ENCODE measurements around the gene TBC1D3B.
"Not testable (repeated sequence)": the region's sequence is repeated elsewhere in the genome, so short reads cannot be mapped to it uniquely, and the experiment has no call there.

Gene TBC1D3B

DNA sequence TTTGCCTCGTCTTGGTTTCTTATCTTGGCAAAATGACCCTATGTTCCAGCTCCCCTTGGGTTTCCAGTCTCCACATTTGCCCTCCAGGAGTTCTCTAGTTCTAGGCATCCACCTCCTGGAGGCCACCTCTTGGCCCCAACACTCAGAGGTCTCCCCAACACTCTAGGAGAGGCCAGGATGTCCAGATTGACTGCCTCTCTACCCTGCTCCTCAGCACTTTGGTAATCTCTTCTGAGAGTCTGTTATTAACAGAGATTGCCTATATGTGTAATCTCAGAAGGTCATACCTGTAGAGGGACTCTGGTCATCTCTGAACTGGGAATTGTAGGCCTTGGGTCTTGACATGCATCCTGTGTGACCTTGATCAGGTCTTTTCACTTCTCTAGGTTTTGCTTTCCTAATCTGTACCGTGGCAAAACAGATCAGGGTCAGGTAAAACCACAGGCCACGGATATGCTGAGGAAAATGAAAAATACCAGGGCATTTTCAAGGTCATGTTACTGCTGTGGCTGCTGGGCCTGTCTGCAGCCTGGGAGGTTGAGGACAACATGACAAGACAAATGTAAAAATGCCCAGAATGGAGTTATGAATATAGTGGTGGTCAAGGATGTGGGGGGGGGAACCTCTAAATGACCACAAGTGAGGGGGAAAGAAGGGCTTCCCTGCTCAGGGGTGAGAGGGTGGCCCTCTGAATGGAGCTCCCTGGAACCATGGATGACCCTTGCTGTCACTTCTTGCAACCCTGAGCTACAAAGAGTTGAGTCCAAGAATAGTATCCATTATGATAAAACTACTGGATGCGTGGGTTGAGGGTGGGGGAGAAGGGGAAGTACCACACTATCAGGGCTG lies 29.4 kb upstream of the TBC1D3B start:
- Histone ChIP-seq H3K9me3 (replicated peaks; ENCODE audit: insufficient read depth, low read length) (no peaks in the 10 kb centered on the region), H3K9me2 (replicated peaks; ENCODE audit: insufficient read depth, low read length) (no peaks in the 10 kb centered on the region), H3K4me2 (ENCODE audit: low read depth, low read length) (peak overlapping the region; percentile 11), H3K9ac (ENCODE audit: low read length) (peak overlapping the region; percentile 41), H3K4me3 (ENCODE audit: low read length) (no peak overlapping the region), H3K27ac (ENCODE audit: low read length) (peak overlapping the region; percentile 74), H3K4me1 (ENCODE audit: low read length) (peaks cover 82% of the 10 kb centered on the region), H2AFZ (ENCODE audit: low read length) (peak overlapping the region; percentile 2; the same call in 1 of the 2 replicates), H3F3A (ENCODE audit: insufficient read depth, low read length) (peaks cover 73% of the 10 kb centered on the region), H3K36me3 (replicated peaks; ENCODE audit: insufficient read depth, low read length) (no peaks in the 10 kb centered on the region), H3K27me3 (replicated peaks; ENCODE audit: insufficient read depth, low read length) (no peaks in the 10 kb centered on the region), H4K20me1 (ENCODE audit: insufficient read depth, low read length) (no peaks in the 10 kb centered on the region), H3K79me2 (ENCODE audit: low read length) (no peaks in the 10 kb centered on the region)
- peak; percentile 91 for DNase-seq
- TF ChIP-seq EZH2 (optimal IDR thresholded peaks at IDR 0.05; ENCODE audit: low read depth, low read length), result no peak
- TF ChIP-seq EZH2phosphoT487 (IDR thresholded peaks at IDR 0.05; ENCODE audit: low read length), result no peak
- no peak for TF ChIP-seq CTCF (IDR thresholded peaks at IDR 0.05; ENCODE audit: low read length)

DNA sequence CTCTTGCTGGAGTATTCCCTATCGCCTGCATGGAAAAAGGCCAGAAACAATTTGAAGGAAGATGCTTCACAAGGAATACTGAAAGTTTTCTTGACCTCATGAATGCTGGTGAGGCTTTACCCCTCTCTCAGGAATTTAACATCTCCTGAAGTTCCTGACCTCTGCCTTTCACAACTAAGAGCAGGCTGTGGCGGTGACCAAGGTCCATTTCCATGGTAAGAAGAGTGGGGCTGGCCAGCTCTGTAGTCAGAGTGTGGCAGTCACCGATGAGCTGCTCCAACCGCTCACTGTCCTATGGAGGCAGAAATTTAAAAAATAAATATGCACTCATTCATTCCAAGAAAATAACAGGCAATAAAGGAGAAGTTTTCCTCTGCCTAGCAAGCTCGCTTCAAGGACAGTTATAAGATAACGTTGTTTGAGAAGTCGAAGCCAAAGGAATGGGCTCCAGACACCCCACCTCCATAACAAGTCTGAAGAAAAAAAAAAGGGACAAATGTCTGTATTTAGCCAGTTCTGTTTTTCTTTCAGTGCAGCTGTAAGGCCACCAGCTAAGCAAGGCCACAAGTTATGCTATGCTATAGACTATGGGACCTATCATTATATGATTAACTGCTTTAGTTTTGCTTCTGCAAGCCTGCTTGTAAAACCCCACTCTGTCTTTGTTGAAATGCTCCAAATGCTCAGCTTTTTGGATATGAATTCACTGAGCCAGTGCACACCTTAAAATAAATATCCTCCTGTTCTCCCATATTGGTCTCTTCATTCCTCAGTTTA lies 28.5 kb upstream of the TBC1D3B start:
- no peaks in the 10 kb centered on the region for H3K79me2 ChIP-seq (ENCODE audit: low read length)
- DNase-seq, result peak; percentile 56
- no peaks in the 10 kb centered on the region for H3K9me2 ChIP-seq (replicated peaks; ENCODE audit: insufficient read depth, low read length)
- H2AFZ ChIP-seq (ENCODE audit: low read length), result 0 out of 2 replicates have a peak overlapping the region, but pooled peaks have one; percentile 2
- no peaks in the 10 kb centered on the region for H3K27me3 ChIP-seq (replicated peaks; ENCODE audit: insufficient read depth, low read length)
- peak overlapping the region; percentile 41 for H3K9ac ChIP-seq (ENCODE audit: low read length)
- peak overlapping the region; percentile 11 for H3K4me2 ChIP-seq (ENCODE audit: low read depth, low read length)
- no peak for TF ChIP-seq EZH2 (optimal IDR thresholded peaks at IDR 0.05; ENCODE audit: low read depth, low read length)
- no peak for TF ChIP-seq CTCF (IDR thresholded peaks at IDR 0.05; ENCODE audit: low read length)
- TF ChIP-seq EZH2phosphoT487 (IDR thresholded peaks at IDR 0.05; ENCODE audit: low read length), result no peak
- H3K4me1 ChIP-seq (ENCODE audit: low read length), result peaks cover 80% of the 10 kb centered on the region
- H3K36me3 ChIP-seq (replicated peaks; ENCODE audit: insufficient read depth, low read length), result no peaks in the 10 kb centered on the region
- peaks cover 71% of the 10 kb centered on the region for H3F3A ChIP-seq (ENCODE audit: insufficient read depth, low read length)
- H3K27ac ChIP-seq (ENCODE audit: low read length), result peak overlapping the region; percentile 74
- H3K4me3 ChIP-seq (ENCODE audit: low read length), result no peak overlapping the region
- no peaks in the 10 kb centered on the region for H3K9me3 ChIP-seq (replicated peaks; ENCODE audit: insufficient read depth, low read length)
- no peaks in the 10 kb centered on the region for H4K20me1 ChIP-seq (ENCODE audit: insufficient read depth, low read length)

DNA sequence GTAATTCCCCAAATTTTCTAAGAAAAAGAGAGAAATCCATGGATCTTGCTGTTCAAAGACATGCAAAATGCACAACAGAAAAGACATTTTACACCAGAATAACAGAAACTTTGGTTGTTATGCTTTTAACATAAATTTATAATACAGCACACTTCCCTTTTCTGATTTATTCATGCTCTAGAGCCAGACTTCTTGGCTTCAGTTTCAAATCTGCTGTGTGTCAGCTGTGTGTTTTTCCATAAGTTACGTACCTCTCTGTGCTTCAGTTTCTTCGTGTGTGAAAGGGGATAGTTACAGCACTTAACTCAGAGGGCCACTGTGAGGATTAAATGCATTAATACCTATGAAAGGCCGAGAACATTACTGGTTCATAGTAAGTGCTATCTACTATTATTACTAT lies 26.9 kb upstream of the TBC1D3B start:
- H3K27ac ChIP-seq (ENCODE audit: low read length), result peak overlapping the region; percentile 84
- no peaks in the 10 kb centered on the region for H3K27me3 ChIP-seq (replicated peaks; ENCODE audit: insufficient read depth, low read length)
- no peak for TF ChIP-seq CTCF (IDR thresholded peaks at IDR 0.05; ENCODE audit: low read length)
- TF ChIP-seq EZH2phosphoT487 (IDR thresholded peaks at IDR 0.05; ENCODE audit: low read length), result no peak
- TF ChIP-seq EZH2 (optimal IDR thresholded peaks at IDR 0.05; ENCODE audit: low read depth, low read length), result no peak
- H3F3A ChIP-seq (ENCODE audit: insufficient read depth, low read length), result peaks cover 79% of the 10 kb centered on the region
- H3K9me3 ChIP-seq (replicated peaks; ENCODE audit: insufficient read depth, low read length), result no peaks in the 10 kb centered on the region
- no peaks in the 10 kb centered on the region for H3K36me3 ChIP-seq (replicated peaks; ENCODE audit: insufficient read depth, low read length)
- peak overlapping the region; percentile 48 for H3K9ac ChIP-seq (ENCODE audit: low read length)
- 0 out of 2 replicates have a peak overlapping the region, but pooled peaks have one; percentile 4 for H3K4me3 ChIP-seq (ENCODE audit: low read length)
- no peaks in the 10 kb centered on the region for H4K20me1 ChIP-seq (ENCODE audit: insufficient read depth, low read length)
- no peaks in the 10 kb centered on the region for H3K9me2 ChIP-seq (replicated peaks; ENCODE audit: insufficient read depth, low read length)
- no peaks in the 10 kb centered on the region for H3K79me2 ChIP-seq (ENCODE audit: low read length)
- DNase-seq, result peak; percentile 55
- no peak overlapping the region for H2AFZ ChIP-seq (ENCODE audit: low read length)
- H3K4me1 ChIP-seq (ENCODE audit: low read length), result peaks cover 86% of the 10 kb centered on the region
- H3K4me2 ChIP-seq (ENCODE audit: low read depth, low read length), result peak overlapping the region; percentile 36

DNA sequence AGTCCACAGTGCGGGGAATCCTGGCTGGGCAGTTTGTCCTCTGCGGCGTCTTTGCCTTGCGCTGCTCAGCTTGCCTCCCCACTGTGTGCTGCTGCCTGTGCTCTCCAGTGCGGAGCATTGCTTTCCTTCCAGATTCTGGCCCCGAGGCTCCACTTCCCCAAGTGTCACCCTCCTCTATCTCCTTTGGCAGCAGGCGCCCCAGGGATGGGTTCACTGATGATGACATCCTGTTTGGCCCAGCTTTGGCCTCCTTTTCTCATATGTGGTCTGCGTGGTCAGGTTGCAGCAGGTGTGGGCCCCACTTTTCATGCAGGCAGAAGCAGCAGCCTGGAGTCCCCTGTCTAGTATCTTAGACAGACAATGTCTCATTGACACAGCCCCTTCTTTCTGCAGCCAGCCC lies 25.1 kb upstream of the TBC1D3B start:
- DNase-seq, result peak; percentile 93
- peak overlapping the region; percentile 48; the same call in 1 of the 2 replicates for H3K9ac ChIP-seq (ENCODE audit: low read length)
- H3K9me2 ChIP-seq (replicated peaks; ENCODE audit: insufficient read depth, low read length); H3K27me3 ChIP-seq (replicated peaks; ENCODE audit: insufficient read depth, low read length); H3K36me3 ChIP-seq (replicated peaks; ENCODE audit: insufficient read depth, low read length); H3K79me2 ChIP-seq (ENCODE audit: low read length); H3K4me3 ChIP-seq (ENCODE audit: low read length); H2AFZ ChIP-seq (ENCODE audit: low read length); H3K4me2 ChIP-seq (ENCODE audit: low read depth, low read length); H3K9me3 ChIP-seq (replicated peaks; ENCODE audit: insufficient read depth, low read length); H4K20me1 ChIP-seq (ENCODE audit: insufficient read depth, low read length): not testable (repeated sequence)
- peaks cover 93% of the 10 kb centered on the region for H3K4me1 ChIP-seq (ENCODE audit: low read length)
- H3K27ac ChIP-seq (ENCODE audit: low read length), result peak overlapping the region; percentile 84
- peaks cover 88% of the 10 kb centered on the region for H3F3A ChIP-seq (ENCODE audit: insufficient read depth, low read length)

GRCh38 chr17:36201102-36201501 lies 24.7 kb upstream of the TBC1D3B start:
- H3K9me2 ChIP-seq (replicated peaks; ENCODE audit: insufficient read depth, low read length); H3K9ac ChIP-seq (ENCODE audit: low read length); H4K20me1 ChIP-seq (ENCODE audit: insufficient read depth, low read length); H3K36me3 ChIP-seq (replicated peaks; ENCODE audit: insufficient read depth, low read length); H3K79me2 ChIP-seq (ENCODE audit: low read length); H3K9me3 ChIP-seq (replicated peaks; ENCODE audit: insufficient read depth, low read length); DNase-seq; H2AFZ ChIP-seq (ENCODE audit: low read length); H3K4me2 ChIP-seq (ENCODE audit: low read depth, low read length); H3K27me3 ChIP-seq (replicated peaks; ENCODE audit: insufficient read depth, low read length); H3K4me3 ChIP-seq (ENCODE audit: low read length): not testable (repeated sequence)
- Histone ChIP-seq H3K4me1 (ENCODE audit: low read length) (peaks cover 93% of the 10 kb centered on the region), H3K27ac (ENCODE audit: low read length) (peak overlapping the region; percentile 84; the same call in 1 of the 2 replicates), H3F3A (ENCODE audit: insufficient read depth, low read length) (peaks cover 88% of the 10 kb centered on the region)
